ENCODE measurements around the gene ZNF200. TPM values are rescaled to one million over a fixed set of nuclear protein-coding genes. Genes with fewer than 3 reads are reported as not detected.

The ZNF200 gene
- total and polyA plus RNA-seq, 3 donors from 2014 or later: 41.9 to 48.3 (median 45.2) TPM

- Histone ChIP-seq H3K27me3 (no peaks in the 10 kb centered on the region), H3K9me3 (no peaks in the 10 kb centered on the region), H3K4me1 (no peaks in the 10 kb centered on the region), H3K27ac (no peak overlapping the region), H3K36me3 (ENCODE audit: low read depth, missing control alignments) (no peaks in the 10 kb centered on the region), H3K4me3 (no peak overlapping the region)
- DNase-seq: no peak
- intact Hi-C loops (cut with DNase I; ENCODE audit: low total_unique reads): no loop called here
- no peak for TF ChIP-seq POLR2A (IDR thresholded peaks at IDR 0.05)
- no peak for TF ChIP-seq CTCF (IDR thresholded peaks at IDR 0.05)
- WGBS, 2 donors: 60 to 73% methylated on average over 8 to 10 of the region's 10 CpGs
Observed at GRCh38 chr16:3195975-3196374, 39.0 kb downstream of the ZNF200 start.

GRCh38 chr16:3194792-3195191 is 40.2 kb downstream of the ZNF200 start:
- TF ChIP-seq POLR2A (IDR thresholded peaks at IDR 0.05) (no peak), CTCF (IDR thresholded peaks at IDR 0.05) (no peak)
- no peak overlapping the region for H3K4me3 ChIP-seq
- no peaks in the 10 kb centered on the region for H3K36me3 ChIP-seq (ENCODE audit: low read depth, missing control alignments)
- no peak for DNase-seq
- H3K27me3 ChIP-seq: no peaks in the 10 kb centered on the region
- no peak overlapping the region for H3K27ac ChIP-seq
- no peaks in the 10 kb centered on the region for H3K9me3 ChIP-seq
- intact Hi-C loops (cut with DNase I; ENCODE audit: low total_unique reads): no loop called here
- no peaks in the 10 kb centered on the region for H3K4me1 ChIP-seq
- WGBS, 2 donors: 55 to 70% methylated on average over 16 to 20 of the region's 20 CpGs

GRCh38 chr16:3193221-3194212 is 41.4 kb downstream of the ZNF200 start:
- TF ChIP-seq POLR2A (IDR thresholded peaks at IDR 0.05) (no peak), CTCF (IDR thresholded peaks at IDR 0.05) (no peak)
- H3K27me3 ChIP-seq: no peaks in the 10 kb centered on the region
- H3K27ac ChIP-seq: no peak overlapping the region
- no peaks in the 10 kb centered on the region for H3K36me3 ChIP-seq (ENCODE audit: low read depth, missing control alignments)
- H3K4me3 ChIP-seq: no peak overlapping the region
- 56 to 61% methylated on average over 30 to 49 of the region's 49 CpGs for WGBS, 2 donors
- H3K9me3 ChIP-seq: no peaks in the 10 kb centered on the region
- intact Hi-C loops (cut with DNase I; ENCODE audit: low total_unique reads): no loop called here
- DNase-seq: no peak
- H3K4me1 ChIP-seq: no peaks in the 10 kb centered on the region

- no peaks in the 10 kb centered on the region for H3K4me1 ChIP-seq
- intact Hi-C loops (cut with DNase I; ENCODE audit: low total_unique reads): no loop called here
- no peak overlapping the region for H3K4me3 ChIP-seq
- H3K36me3 ChIP-seq (ENCODE audit: low read depth, missing control alignments): no peaks in the 10 kb centered on the region
- H3K27ac ChIP-seq: no peak overlapping the region
- WGBS, 2 donors: 37 to 39% methylated on average over 17 to 36 of the region's 36 CpGs
- TF ChIP-seq CTCF (IDR thresholded peaks at IDR 0.05) (no peak), POLR2A (IDR thresholded peaks at IDR 0.05) (no peak)
- H3K9me3 ChIP-seq: no peaks in the 10 kb centered on the region
- no peaks in the 10 kb centered on the region for H3K27me3 ChIP-seq
- no peak for DNase-seq
Observed at GRCh38 chr16:3192476-3193019, 42.4 kb downstream of the ZNF200 start.
